Natural killer cell (primary cell): Measurements from ENCODE around the gene TTYH1. TPM values are rescaled to one million over a fixed set of nuclear protein-coding genes. Genes with fewer than 3 reads are reported as not detected.

Source experiments
- ATAC-seq, 3 donors: fragments of 150-1000 bp in 2 of 3; fragments of 200-7000 bp in 1 of 3; cut with Tn5 transposase; 1 replicate in 1 of 3; 2 replicates in 2 of 3; pipeline ENCODE4 v1.10.0; 2021; ENCODE audit warnings: mild to moderate bottlenecking in 2 of 3, moderate library complexity in 2 of 3
- DNase-seq, 2 donors: peaks; one replicate each; pipeline versions ENCODE4 v3.0.0 to v3.0.0-alpha.2; 2013 to 2021; ENCODE audit warnings: mixed read lengths in 1 of 2
- H3K27ac ChIP-seq: one replicate; pipeline ENCODE4 v1.5.1; 2013; ENCODE audit warnings: mild to moderate bottlenecking, low read length
- H3K27me3 ChIP-seq: one replicate; pipeline ENCODE4 v1.6.1; 2013; ENCODE audit warnings: low read length; ENCODE audit not compliant: control insufficient read depth, insufficient read depth
- H3K36me3 ChIP-seq: one replicate; pipeline ENCODE4 v1.6.1; 2013; ENCODE audit warnings: low read length; ENCODE audit not compliant: control insufficient read depth, insufficient read depth
- H3K4me1 ChIP-seq: one replicate; pipeline ENCODE4 v1.6.1; 2013; ENCODE audit warnings: low read length; ENCODE audit not compliant: control insufficient read depth, insufficient read depth
- H3K4me3 ChIP-seq: one replicate; pipeline ENCODE4 v1.5.1; 2013; ENCODE audit warnings: low read length
- H3K9me3 ChIP-seq: one replicate; pipeline ENCODE4 v1.6.1; 2013; ENCODE audit warnings: low read length; ENCODE audit not compliant: control insufficient read depth, insufficient read depth
- H3K27ac Mint-ChIP-seq, 2 donors: one replicate each; pipeline ENCODE4 v1.8.0; 2022; ENCODE audit warnings: mild to moderate bottlenecking in 2 of 2, mixed read lengths in 2 of 2, moderate library complexity in 1 of 2
- H3K27me3 Mint-ChIP-seq, 2 donors: one replicate each; pipeline ENCODE4 v1.8.0; 2022; ENCODE audit warnings: low read depth in 2 of 2, mixed read lengths in 2 of 2
- H3K36me3 Mint-ChIP-seq: one replicate; pipeline ENCODE4 v1.8.0; 2022; ENCODE audit warnings: mixed read lengths
- H3K4me1 Mint-ChIP-seq, 2 donors: one replicate each; pipeline ENCODE4 v1.8.0; 2022; ENCODE audit warnings: mixed read lengths in 2 of 2
- H3K4me3 Mint-ChIP-seq: one replicate; pipeline ENCODE4 v1.8.0; 2022; ENCODE audit warnings: mild to moderate bottlenecking, moderate library complexity, mixed read lengths
- H3K9me3 Mint-ChIP-seq, 2 donors: one replicate each; pipeline ENCODE4 v1.8.0; 2022; ENCODE audit warnings: mixed read lengths in 2 of 2
- CTCF ChIP-seq: fragments of 200-600 bp; IDR thresholded peaks from one replicate; pipeline ENCODE4 v1.8.0; 2022; ENCODE audit warnings: antibody characterized with exemption
- WGBS: methylation state at CpG from one replicate; pipeline ENCODE4 v1.1.7; 2013; ENCODE audit warnings: missing lambda C conversion rate; ENCODE audit not compliant: insufficient coverage; 5-methylcytosine and 5-hydroxymethylcytosine counted together
- intact Hi-C: fragments of 100-400 bp; cut with micrococcal nuclease; formaldehyde crosslinking; loops from one replicate; pipeline ENCODE4 v1.14.2; 2022
- total RNA-seq, 4 donors: library from RNA; stranded (reverse); fragments of 120-200 nt in 1 of 4; gene quantifications; one replicate each; pipeline versions ENCODE4 v1.2.3 to v1.2.4, GENCODE V29; 2013 to 2022

TTYH1 gene
- total RNA-seq, 3 donors from 2014 or later (not counting 1 experiment from before 2014, with no cell fraction given): 0.59 to 0.84 (median 0.65) TPM

DNA sequence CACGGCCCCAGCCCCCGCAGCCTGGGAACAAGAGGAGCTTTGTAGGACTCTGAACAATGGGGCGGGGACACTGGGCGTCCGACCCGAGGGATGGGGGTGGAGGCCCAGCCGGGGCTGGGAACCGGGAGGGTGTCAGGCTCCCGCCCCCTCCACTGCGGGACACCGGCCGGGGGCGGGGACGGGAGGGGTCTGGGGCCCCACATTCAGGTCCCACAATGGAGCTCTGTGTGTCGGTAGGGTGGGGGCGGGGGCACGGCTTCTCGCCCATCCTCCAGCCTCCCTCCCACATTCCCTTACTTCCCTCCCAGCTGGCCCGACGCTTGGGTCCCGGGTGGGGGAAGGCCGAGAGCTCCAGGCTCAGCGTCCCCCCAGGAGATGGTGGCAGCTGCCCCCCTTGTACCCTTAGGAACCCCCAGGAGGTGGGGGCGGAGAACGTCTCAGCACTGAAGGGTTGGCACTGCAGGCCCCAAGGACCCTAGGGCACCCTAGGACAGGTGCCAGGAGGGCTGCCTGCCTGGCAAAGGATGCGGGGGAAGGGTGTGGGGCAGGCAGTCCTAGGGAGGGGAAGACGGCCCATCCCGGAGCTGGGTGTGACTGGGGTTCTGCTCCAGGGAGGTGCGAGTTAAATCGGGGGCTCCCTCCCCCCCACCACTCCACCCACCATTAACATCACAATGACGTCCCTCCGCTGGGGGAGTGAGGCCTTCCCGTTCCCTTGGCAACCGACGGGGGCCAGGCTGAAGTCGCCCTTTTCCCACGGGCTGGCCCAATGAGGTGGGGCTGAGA lies 5.3 kb downstream of the TTYH1 start:
- peaks cover 16 to 22% of the 10 kb centered on the region in 2 donors for H3K4me1 Mint-ChIP-seq
- peaks cover 10% of the 10 kb centered on the region for H3K27me3 ChIP-seq
- H3K4me3 Mint-ChIP-seq: no peak overlapping the region
- no peaks in the 10 kb centered on the region for H3K9me3 Mint-ChIP-seq
- H3K27ac ChIP-seq: no peak overlapping the region
- DNase-seq (no peak), ATAC-seq (no peak)
- no peak overlapping the region for H3K27ac Mint-ChIP-seq
- intact Hi-C loops: no loop called here
- H3K4me3 ChIP-seq: no peak overlapping the region
- no peak for TF ChIP-seq CTCF
- no peaks in the 10 kb centered on the region for H3K36me3 Mint-ChIP-seq
- no peaks in the 10 kb centered on the region for H3K36me3 ChIP-seq
- WGBS: 70% methylated on average over 30 of the region's 37 CpGs
- H3K9me3 ChIP-seq: no peaks in the 10 kb centered on the region
- H3K4me1 ChIP-seq: peaks cover 31% of the 10 kb centered on the region
- peaks cover 15 to 24% of the 10 kb centered on the region in 2 donors for H3K27me3 Mint-ChIP-seq

DNA sequence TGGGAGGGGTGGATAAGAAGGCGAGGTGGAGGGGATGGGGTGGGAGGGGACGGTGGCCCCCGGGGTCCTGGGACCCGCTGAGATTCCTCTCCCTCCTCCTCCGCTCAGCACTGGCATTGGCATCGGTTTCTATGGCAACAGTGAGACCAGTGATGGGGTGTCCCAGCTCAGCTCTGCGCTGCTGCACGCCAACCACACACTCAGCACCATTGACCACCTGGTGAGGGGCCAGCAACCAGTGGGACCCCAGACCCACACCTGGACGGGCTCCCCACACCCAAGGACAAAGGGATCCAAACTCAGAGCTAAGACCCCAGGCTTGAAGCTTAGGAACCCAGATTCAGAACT lies 5.9 kb downstream of the TTYH1 start:
- H3K27me3 Mint-ChIP-seq: peaks cover 15 to 20% of the 10 kb centered on the region in 2 donors
- intact Hi-C loops: no loop called here
- no peak for TF ChIP-seq CTCF

DNA sequence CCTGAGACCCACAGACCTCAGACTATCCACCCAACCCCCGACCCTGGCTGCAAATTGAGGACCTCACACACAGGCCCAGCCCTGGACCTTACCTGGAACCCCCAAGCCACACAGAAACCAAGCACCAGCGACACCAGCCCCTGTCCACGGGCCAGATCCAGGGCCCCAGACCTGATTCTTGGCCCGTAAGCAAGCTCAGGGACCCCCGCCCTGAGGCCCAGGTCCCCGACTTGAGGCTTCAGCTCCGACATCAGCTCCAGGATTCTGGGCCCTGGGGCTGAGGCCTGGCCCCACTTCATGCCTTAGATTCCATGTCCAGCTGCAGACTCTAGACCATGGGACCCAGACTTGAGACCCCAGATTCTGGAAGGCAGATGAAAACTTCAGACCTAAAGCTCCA lies 6.3 kb downstream of the TTYH1 start:
- Histone ChIP-seq H3K4me1 (peaks cover 22% of the 10 kb centered on the region), H3K4me3 (no peak overlapping the region), H3K9me3 (no peaks in the 10 kb centered on the region), H3K27ac (no peak overlapping the region), H3K27me3 (peaks cover under 1% of the 10 kb centered on the region), H3K36me3 (no peaks in the 10 kb centered on the region)
- Mint-ChIP-seq H3K36me3 (no peaks in the 10 kb centered on the region), H3K4me3 (no peak overlapping the region), H3K27me3 (peaks cover 15 to 21% of the 10 kb centered on the region in 2 donors), H3K4me1 (peaks cover 16 to 17% of the 10 kb centered on the region in 2 donors), H3K27ac (no peak overlapping the region), H3K9me3 (no peaks in the 10 kb centered on the region)
- 95% methylated on average over 7 of the region's 7 CpGs for WGBS
- ATAC-seq (no peak), DNase-seq (no peak)
- intact Hi-C loops: no loop called here
- no peak for TF ChIP-seq CTCF

More for the DNA sequence above, 5.9 kb downstream of the TTYH1 start:
- no peak overlapping the region for H3K27ac ChIP-seq
- H3K4me1 Mint-ChIP-seq: peaks cover 16 to 17% of the 10 kb centered on the region in 2 donors
- DNase-seq: no peak
- H3K36me3 Mint-ChIP-seq: no peaks in the 10 kb centered on the region
- H3K9me3 ChIP-seq: no peaks in the 10 kb centered on the region
- no peak overlapping the region for H3K4me3 Mint-ChIP-seq
- no peaks in the 10 kb centered on the region for H3K9me3 Mint-ChIP-seq
- H3K27ac Mint-ChIP-seq: no peak overlapping the region
- H3K27me3 ChIP-seq: peaks cover 5% of the 10 kb centered on the region
- peaks cover 26% of the 10 kb centered on the region for H3K4me1 ChIP-seq
- H3K36me3 ChIP-seq: no peaks in the 10 kb centered on the region
- no peak for ATAC-seq
- no peak overlapping the region for H3K4me3 ChIP-seq
- WGBS: 79% methylated on average over 9 of the region's 9 CpGs

GRCh38 chr19:54422136-54422535 lies 6.9 kb downstream of the TTYH1 start:
- Mint-ChIP-seq H3K36me3 (no peaks in the 10 kb centered on the region), H3K9me3 (no peaks in the 10 kb centered on the region), H3K4me3 (no peak overlapping the region), H3K27me3 (peaks cover 13 to 22% of the 10 kb centered on the region in 2 donors), H3K4me1 (peaks cover 14% of the 10 kb centered on the region in 2 donors), H3K27ac (no peak overlapping the region)
- 93% methylated on average over 19 of the region's 20 CpGs for WGBS
- Histone ChIP-seq H3K4me3 (no peak overlapping the region), H3K27me3 (peaks cover 2% of the 10 kb centered on the region), H3K4me1 (peaks cover 16% of the 10 kb centered on the region), H3K36me3 (no peaks in the 10 kb centered on the region), H3K9me3 (no peaks in the 10 kb centered on the region), H3K27ac (no peak overlapping the region)
- TF ChIP-seq CTCF: no peak
- DNase-seq: no peak
- intact Hi-C loops: no loop called here
- ATAC-seq: no peak
